Endothelial cell of umbilical vein (primary cell): Measurements from ENCODE around the gene RBM18. TPM values are rescaled to one million over a fixed set of nuclear protein-coding genes. Genes with fewer than 3 reads are reported as not detected.

Experiments used
- BruUV-seq: library from RNA; stranded (reverse); fragments of 400-500 nt; replicated peaks from 2 replicates; lab custom pipeline; 2021; lab: Mats Ljungman, UMichigan
- CTCF ChIA-PET: fragments of 300-600, 350-600 bp; sonication (Branson Sonifier 250); formaldehyde crosslinking; loops from one replicate; lab custom pipeline; 2021; ENCODE audit warnings: antibody characterized with exemption, inconsistent platforms; lab: Charles Lee
- POLR2A ChIA-PET: fragments of 300-600, 350-600 bp; sonication (Branson Sonifier 250); formaldehyde crosslinking; loops from one replicate; lab custom pipeline; 2021; ENCODE audit warnings: antibody characterized with exemption, inconsistent platforms; lab: Charles Lee
- DNase-seq: peaks from one replicate; pipeline ENCODE4 v3.0.0-alpha.2; 2011; ENCODE audit warnings: low read depth, low spot score
- FAIRE-seq: peaks from 2 replicates; lab custom pipeline; 2011; peaks lifted over from hg19 to GRCh38; lab: Jason Lieb, UNC
- H2AFZ ChIP-seq: 2 replicates; pipeline ENCODE4 v1.6.0; 2012; ENCODE audit warnings: low read depth, low read length, control low read depth, inconsistent platforms
- H3K27ac ChIP-seq: 2 replicates; pipeline ENCODE4 v1.5.1; 2011; ENCODE audit warnings: low read depth, mild to moderate bottlenecking, control low read depth, low read length, moderate library complexity; ENCODE audit not compliant: insufficient read depth
- H3K27me3 ChIP-seq, 2 experiments: 2 replicates each; pipeline versions ENCODE4 v1.6.0 to v1.6.1; 2011; ENCODE audit warnings: low read length in 2 of 2, mixed read lengths in 1 of 2; ENCODE audit not compliant: control insufficient read depth in 2 of 2, insufficient read depth in 2 of 2
- H3K36me3 ChIP-seq, 2 experiments: 2 replicates in 1 of 2; 3 replicates in 1 of 2; pipeline ENCODE4 v1.5.1; 2011; ENCODE audit warnings: low read length in 2 of 2, mild to moderate bottlenecking in 1 of 2, moderate library complexity in 1 of 2; ENCODE audit not compliant: control insufficient read depth in 2 of 2, insufficient read depth in 2 of 2; ENCODE audit errors: extremely low read depth in 1 of 2
- H3K4me1 ChIP-seq: 3 replicates; pipeline ENCODE4 v1.5.1; 2011; ENCODE audit warnings: mild to moderate bottlenecking, low read length; ENCODE audit not compliant: control insufficient read depth, insufficient read depth; ENCODE audit errors: extremely low read depth
- H3K4me2 ChIP-seq: 2 replicates; pipeline ENCODE4 v1.6.1; 2011; ENCODE audit warnings: low read length, control low read depth, mixed read lengths; ENCODE audit not compliant: insufficient read depth
- H3K4me3 ChIP-seq, 3 experiments: fragments of 200-600 bp in 1 of 3; sonication (generic), shearing (Covaris generic) in 1 of 3; replicated peaks in 1 of 3; 2 replicates each; pipeline ENCODE4 v1.5.1; 2011 to 2016; ENCODE audit warnings: control low read depth in 3 of 3, low read length in 3 of 3, mild to moderate bottlenecking in 2 of 3, inconsistent platforms in 1 of 3, low read depth in 1 of 3, moderate library complexity in 1 of 3; ENCODE audit not compliant: insufficient read depth in 1 of 3
- H3K79me2 ChIP-seq: 2 replicates; pipeline ENCODE4 v1.6.0; 2012; ENCODE audit warnings: low read length, inconsistent platforms; ENCODE audit not compliant: control insufficient read depth, insufficient read depth
- H3K9ac ChIP-seq: replicated peaks from 2 replicates; pipeline ENCODE3; 2011; ENCODE audit warnings: low read length, control low read depth; ENCODE audit not compliant: insufficient read depth; ENCODE audit errors: extremely low read depth
- H3K9me1 ChIP-seq: replicated peaks from 3 replicates; pipeline ENCODE4 v1.6.0; 2011; ENCODE audit warnings: mild to moderate bottlenecking, low read length; ENCODE audit not compliant: control insufficient read depth, insufficient read depth; ENCODE audit errors: extremely low read depth
- H3K9me3 ChIP-seq: replicated peaks from 2 replicates; pipeline ENCODE4 v1.5.1; 2012; ENCODE audit warnings: low read length, inconsistent platforms; ENCODE audit not compliant: control insufficient read depth, insufficient read depth
- H4K20me1 ChIP-seq: replicated peaks from 2 replicates; pipeline ENCODE3; 2011; ENCODE audit warnings: mild to moderate bottlenecking, low read length; ENCODE audit not compliant: control insufficient read depth, insufficient read depth; ENCODE audit errors: extremely low read depth
- EZH2 ChIP-seq: IDR thresholded peaks from 2 replicates; pipeline ENCODE4 v1.6.1; 2012; ENCODE audit warnings: borderline replicate concordance, low read depth, mild to moderate bottlenecking, moderate library complexity, low read length, inconsistent platforms; ENCODE audit not compliant: severe bottlenecking
- FOS ChIP-seq: IDR thresholded peaks from 2 replicates; pipeline ENCODE4 v1.6.1; 2011; ENCODE audit warnings: mild to moderate bottlenecking, low read length, moderate library complexity, borderline replicate concordance; ENCODE audit not compliant: insufficient read depth
- GATA2 ChIP-seq: IDR thresholded peaks from 2 replicates; pipeline ENCODE4 v1.7.0; 2011; ENCODE audit warnings: low read depth, mild to moderate bottlenecking, moderate library complexity, mixed read lengths, low read length; ENCODE audit not compliant: insufficient read length, insufficient read depth
- JUN ChIP-seq: IDR thresholded peaks from 2 replicates; pipeline ENCODE4 v1.6.1; 2011; ENCODE audit warnings: borderline replicate concordance, low read depth; ENCODE audit not compliant: insufficient read length, insufficient read depth
- MYC ChIP-seq: IDR thresholded peaks from one replicate; pipeline ENCODE4 v1.6.1; 2011; ENCODE audit warnings: mild to moderate bottlenecking, low read depth, low read length
- POLR2A ChIP-seq: IDR thresholded peaks from 2 replicates; pipeline ENCODE4 v1.6.1; 2012; ENCODE audit warnings: low read depth, mild to moderate bottlenecking, control low read depth, low read length
- POLR2AphosphoS5 ChIP-seq: IDR thresholded peaks from 2 replicates; pipeline ENCODE4 v1.6.1; 2012; ENCODE audit warnings: low read depth, mild to moderate bottlenecking, control low read depth, low read length, moderate library complexity; ENCODE audit not compliant: insufficient read depth
- dilution Hi-C: fragments of 300-500 bp; cut with MboI; formaldehyde crosslinking; loops from one replicate; pipeline ENCODE4 v1.15.0; 2019; ENCODE audit warnings: low sequenced_read_pairs; ENCODE audit not compliant: extremely low pct_ligation_motif_present
- intact Hi-C: fragments of 100-400 bp; cut with micrococcal nuclease; formaldehyde crosslinking; loops from one replicate; pipeline ENCODE4 v1.10.0; 2022
- polyA plus RNA-seq, 4 experiments: library from polyadenylated mRNA; depleted of rRNA in 3 of 4; stranded (reverse) in 3 of 4; unstranded in 1 of 4; fragments of >200 nt; gene quantifications; 2 replicates each; pipeline versions ENCODE4 v1.2.1 to v1.2.3, GENCODE V29; 2011 to 2012; ENCODE audit warnings: missing spikeins in 1 of 4
- total RNA-seq: library from RNA; stranded (reverse); gene quantifications from 2 replicates; pipeline ENCODE4 v1.2.3, GENCODE V29; 2021
- TF ChIP-seq, protein P1 (sequence below): IDR thresholded peaks from 2 replicates; pipeline ENCODE4 v1.6.1; 2011; ENCODE audit not compliant: insufficient read depth, insufficient read length
- TF ChIP-seq, protein P2 (sequence below), 2 donors: IDR thresholded peaks; 1 replicate in 1 of 2; 2 replicates in 1 of 2; pipeline ENCODE4 v1.5.1; 2011; ENCODE audit warnings: low read length in 2 of 2, mild to moderate bottlenecking in 2 of 2, moderate library complexity in 2 of 2, control low read depth in 1 of 2, inconsistent platforms in 1 of 2, low read depth in 1 of 2; ENCODE audit not compliant: insufficient read depth in 1 of 2; ENCODE audit errors: extremely low read depth in 1 of 2

Gene RBM18
- total and polyA plus RNA-seq, 2 donors (not counting 3 experiments of a cell fraction or from before 2014, with no cell fraction given), result 7.9 to 26.9 TPM

DNA sequence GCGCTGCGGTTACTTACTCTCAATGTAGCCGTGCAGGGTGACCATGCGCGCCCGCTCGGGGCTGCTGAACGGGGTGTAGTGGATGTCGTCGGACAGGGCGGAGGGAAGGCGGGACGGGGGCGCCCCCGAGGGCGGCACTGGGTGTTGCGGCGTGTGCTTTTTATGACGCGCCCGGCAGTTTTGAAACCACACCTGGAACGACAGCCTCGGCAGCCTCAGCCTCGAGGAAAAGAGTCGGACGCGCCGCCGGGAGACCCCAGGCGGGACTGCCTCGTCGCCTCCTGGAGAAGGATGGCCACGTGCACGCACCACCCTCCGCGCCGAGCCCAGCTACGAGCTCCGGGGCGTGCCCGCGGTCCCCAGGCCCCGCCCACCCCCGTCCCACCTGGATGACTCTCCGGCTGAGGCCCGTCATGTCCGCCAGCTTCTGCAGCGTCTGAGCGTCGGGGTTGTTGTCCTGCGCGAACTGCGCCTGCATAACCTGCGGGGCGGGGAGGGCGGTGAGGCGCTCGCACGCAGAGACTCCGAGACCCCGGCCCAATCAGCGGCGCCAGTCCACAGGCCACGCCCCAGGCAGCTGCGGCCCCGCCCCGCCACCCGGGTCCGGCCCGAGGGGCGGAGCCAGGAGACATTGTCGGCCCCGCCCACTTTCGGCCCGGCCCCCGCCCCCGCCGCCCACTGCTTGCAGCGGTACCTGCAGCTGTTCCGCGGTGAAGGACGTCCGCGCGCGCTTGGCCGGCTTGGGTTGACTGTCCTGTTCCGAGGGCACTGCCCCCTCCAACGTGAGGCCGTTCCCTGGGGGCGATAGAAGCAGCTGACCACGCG lies 50.8 kb downstream of the RBM18 start:
- FAIRE-seq (no peak), DNase-seq (no peak)
- Histone ChIP-seq H3K4me3 (no peak overlapping the region), H3K79me2 (no peaks in the 10 kb centered on the region), H3K27me3 (peaks cover 5 to 33% of the 10 kb centered on the region in 2 experiments), H3K9me3 (no peaks in the 10 kb centered on the region), H2AFZ (no peak overlapping the region), H3K27ac (no peak overlapping the region), H4K20me1 (no peaks in the 10 kb centered on the region), H3K9me1 (no peaks in the 10 kb centered on the region), H3K4me2 (no peak overlapping the region), H3K9ac (no peak overlapping the region), H3K36me3 (no peaks in the 10 kb centered on the region), H3K4me1 (peaks cover 2% of the 10 kb centered on the region)
- CTCF ChIA-PET, result interaction anchor here (0.7 kb wide), 1 partner anchor 22 kb away, joined by 3 read pairs; no protein-coding TSS in a partner anchor
- no TSS peak for BruUV-seq
- dilution Hi-C loops (no loop called here), intact Hi-C loops (no loop called here)
- TF ChIP-seq EZH2 (no peak), MYC (no peak), POLR2A (no peak), FOS (no peak), GATA2 (no peak), JUN (no peak), POLR2AphosphoS5 (no peak)
- TF ChIP-seq, protein P1, sequence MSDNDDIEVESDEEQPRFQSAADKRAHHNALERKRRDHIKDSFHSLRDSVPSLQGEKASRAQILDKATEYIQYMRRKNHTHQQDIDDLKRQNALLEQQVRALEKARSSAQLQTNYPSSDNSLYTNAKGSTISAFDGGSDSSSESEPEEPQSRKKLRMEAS, result no peak
- TF ChIP-seq, protein P2, sequence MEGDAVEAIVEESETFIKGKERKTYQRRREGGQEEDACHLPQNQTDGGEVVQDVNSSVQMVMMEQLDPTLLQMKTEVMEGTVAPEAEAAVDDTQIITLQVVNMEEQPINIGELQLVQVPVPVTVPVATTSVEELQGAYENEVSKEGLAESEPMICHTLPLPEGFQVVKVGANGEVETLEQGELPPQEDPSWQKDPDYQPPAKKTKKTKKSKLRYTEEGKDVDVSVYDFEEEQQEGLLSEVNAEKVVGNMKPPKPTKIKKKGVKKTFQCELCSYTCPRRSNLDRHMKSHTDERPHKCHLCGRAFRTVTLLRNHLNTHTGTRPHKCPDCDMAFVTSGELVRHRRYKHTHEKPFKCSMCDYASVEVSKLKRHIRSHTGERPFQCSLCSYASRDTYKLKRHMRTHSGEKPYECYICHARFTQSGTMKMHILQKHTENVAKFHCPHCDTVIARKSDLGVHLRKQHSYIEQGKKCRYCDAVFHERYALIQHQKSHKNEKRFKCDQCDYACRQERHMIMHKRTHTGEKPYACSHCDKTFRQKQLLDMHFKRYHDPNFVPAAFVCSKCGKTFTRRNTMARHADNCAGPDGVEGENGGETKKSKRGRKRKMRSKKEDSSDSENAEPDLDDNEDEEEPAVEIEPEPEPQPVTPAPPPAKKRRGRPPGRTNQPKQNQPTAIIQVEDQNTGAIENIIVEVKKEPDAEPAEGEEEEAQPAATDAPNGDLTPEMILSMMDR (IDR thresholded peaks at IDR 0.05; ENCODE audit: extremely low read depth in 1 of 2, insufficient read depth in 1 of 2, low read depth in 1 of 2, low read length in 2 of 2), result no peak
- POLR2A ChIA-PET, result no interaction called here
